HG03097 (cell line): Measurements from ENCODE around the gene HK1.
"Not testable (repeated sequence)": the region's sequence is repeated elsewhere in the genome, so short reads cannot be mapped to it uniquely, and the experiment has no call there.

Experiments
- ATAC-seq: cut with Tn5 transposase; IDR thresholded peaks from one replicate; pipeline ENCODE4 v1.9.1; 2021; ENCODE audit not compliant: unreplicated experiment, low FRiP score

Gene HK1

DNA sequence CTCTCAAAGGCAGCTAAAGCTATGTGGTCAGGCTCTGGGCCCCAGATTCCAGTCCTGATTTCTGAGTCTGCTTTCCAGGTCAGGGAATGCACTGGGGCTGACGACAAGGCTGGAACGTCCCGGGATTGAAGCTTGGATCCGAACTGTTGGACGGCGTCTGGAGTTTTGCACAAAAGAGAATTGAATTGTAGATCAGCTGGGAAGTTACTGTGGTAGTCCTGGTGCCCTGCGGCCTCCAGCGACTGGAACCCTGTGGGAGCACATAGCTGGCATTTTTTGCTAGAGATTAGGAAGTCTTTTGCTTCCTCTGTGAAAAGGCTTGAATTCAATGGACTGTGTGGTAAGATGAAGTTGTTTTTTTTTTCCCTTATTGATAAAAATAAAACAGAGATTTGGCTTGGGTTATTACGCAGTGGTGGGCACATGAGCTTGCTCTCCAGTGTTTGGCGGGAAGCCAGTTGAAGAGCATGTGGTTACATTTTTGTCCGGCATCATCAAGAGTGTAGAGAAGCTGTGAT, at the start of gene HK1:
TSS of gene HK1 (plus strand) at position 51 of the 518 bp plus-strand sequence.
- ATAC-seq: no peak

GRCh38 chr10:69229616-69229916, 48.7 kb upstream of the HK1 start:
- ATAC-seq: no peak

DNA sequence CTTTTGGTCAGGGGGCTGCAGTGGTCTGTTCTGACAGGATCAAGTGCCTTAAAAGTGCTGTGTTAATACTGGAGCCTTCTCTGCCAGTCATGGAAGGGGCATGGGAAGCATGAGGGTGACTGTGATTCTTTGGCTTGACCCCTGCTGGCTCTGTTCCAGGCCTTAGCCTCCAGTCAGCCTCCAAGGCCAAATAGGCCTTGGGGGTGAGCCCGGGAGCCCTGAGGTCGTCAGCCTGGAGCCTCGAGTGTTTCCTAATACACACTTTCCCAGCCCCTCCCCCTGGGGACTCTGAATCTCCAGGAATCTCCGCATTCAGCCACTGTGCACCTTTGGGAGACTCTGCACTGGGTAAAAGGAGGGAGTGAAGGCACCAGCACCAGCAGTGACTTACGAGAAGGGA, 48.2 kb upstream of the HK1 start:
- ATAC-seq: no peak

GRCh38 chr10:69232252-69232651, 46.0 kb upstream of the HK1 start:
- no peak for ATAC-seq

DNA sequence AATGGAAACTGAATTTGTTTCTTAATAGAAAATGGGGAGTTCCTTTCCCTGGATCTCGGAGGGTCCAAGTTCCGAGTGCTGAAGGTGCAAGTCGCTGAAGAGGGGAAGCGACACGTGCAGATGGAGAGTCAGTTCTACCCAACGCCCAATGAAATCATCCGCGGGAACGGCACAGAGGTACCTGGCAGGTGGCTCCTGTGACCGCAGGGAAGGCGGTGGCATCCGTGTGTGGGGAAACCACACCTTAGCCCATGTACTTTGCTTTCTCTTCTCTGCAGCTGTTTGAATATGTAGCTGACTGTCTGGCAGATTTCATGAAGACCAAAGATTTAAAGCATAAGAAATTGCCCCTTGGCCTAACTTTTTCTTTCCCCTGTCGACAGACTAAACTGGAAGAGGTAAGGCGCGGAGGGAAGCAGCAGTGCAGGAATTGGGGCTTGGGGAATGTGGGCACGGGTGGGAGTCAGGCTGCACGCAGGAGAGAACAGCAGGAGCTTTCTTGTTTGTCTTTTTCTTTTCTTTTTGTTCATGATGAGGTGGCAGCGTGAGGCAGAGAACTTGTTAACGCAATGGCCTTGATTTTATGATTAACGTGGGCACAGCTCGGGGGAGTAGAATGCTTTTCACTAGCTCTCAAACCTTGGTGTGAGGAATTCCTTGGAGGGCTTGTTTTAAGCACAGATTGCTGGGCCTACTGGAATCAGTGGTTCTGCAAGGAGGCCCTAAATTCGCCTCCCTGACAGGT, 45.4 kb upstream of the HK1 start:
- ATAC-seq: no peak

DNA sequence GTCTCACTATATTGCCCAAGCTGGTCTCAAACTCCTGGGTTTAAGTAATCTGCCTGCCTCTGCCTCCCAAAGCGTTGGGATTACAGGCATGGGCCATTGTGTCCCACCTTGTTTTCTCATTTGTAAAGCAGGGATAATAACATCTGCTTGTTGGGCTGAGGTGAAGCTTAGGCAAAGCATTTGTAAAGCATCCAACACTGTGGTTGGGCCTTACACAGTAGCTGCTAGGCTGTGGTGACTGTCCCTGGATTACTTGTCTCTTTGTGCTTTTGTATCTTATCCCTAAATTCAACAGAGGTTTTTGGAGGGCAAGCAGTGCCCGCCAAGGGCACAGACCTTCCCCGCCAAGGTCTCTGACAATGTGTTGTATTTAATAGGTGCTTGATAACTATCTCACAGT, 43.8 kb upstream of the HK1 start:
- ATAC-seq: no peak

GRCh38 chr10:69237528-69238159, 40.7 kb upstream of the HK1 start:
- ATAC-seq: peak; percentile 78

DNA sequence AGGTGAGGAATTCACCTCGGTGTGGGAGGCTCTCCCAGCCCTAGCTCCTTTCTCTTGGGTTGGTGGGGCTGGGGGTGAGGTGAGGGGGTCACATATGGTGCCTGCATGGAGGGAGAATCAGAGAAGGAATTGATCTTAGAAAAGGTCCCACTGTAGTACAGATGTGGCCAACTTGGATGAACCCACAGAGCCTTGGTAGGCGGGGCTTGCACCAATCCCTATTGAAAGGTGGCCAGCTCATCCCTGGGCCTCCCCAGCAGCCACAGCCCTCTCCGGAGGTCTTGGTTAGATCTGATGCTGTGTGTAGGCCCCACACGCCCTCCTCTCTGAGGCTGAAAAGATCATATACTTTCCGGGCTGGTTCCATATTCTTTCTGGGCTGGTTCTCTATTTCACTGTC, 39.2 kb upstream of the HK1 start:
- ATAC-seq: no peak

- ATAC-seq: no peak
Observed at GRCh38 chr10:69239816-69240434, 38.4 kb upstream of the HK1 start.

GRCh38 chr10:69240455-69240854, 37.8 kb upstream of the HK1 start:
- no peak for ATAC-seq

- no peak for ATAC-seq
Observed at GRCh38 chr10:69241575-69241974, 36.7 kb upstream of the HK1 start.

- ATAC-seq: no peak
Observed at GRCh38 chr10:69242040-69242851, 36.0 kb upstream of the HK1 start.

GRCh38 chr10:69242852-69243212, 35.5 kb upstream of the HK1 start:
- ATAC-seq: no peak

- ATAC-seq: no peak
Observed at GRCh38 chr10:69243817-69244216, 34.5 kb upstream of the HK1 start.

DNA sequence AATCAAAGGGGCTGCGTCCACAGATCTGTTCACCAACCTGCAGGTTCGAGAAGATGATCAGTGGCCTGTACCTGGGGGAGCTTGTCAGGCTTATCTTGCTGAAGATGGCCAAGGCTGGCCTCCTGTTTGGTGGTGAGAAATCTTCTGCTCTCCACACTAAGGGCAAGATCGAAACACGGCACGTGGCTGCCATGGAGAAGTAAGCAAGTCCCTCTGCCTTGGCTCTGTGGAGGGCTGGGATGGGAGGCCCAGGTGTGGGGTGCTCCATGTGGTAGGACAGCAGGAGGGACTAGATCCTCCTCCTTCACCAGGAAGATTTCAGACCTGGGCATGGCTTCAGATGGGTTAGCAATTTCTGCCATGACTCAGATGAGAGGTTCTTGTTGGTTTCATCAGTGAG, 32.3 kb upstream of the HK1 start:
- ATAC-seq: no peak

DNA sequence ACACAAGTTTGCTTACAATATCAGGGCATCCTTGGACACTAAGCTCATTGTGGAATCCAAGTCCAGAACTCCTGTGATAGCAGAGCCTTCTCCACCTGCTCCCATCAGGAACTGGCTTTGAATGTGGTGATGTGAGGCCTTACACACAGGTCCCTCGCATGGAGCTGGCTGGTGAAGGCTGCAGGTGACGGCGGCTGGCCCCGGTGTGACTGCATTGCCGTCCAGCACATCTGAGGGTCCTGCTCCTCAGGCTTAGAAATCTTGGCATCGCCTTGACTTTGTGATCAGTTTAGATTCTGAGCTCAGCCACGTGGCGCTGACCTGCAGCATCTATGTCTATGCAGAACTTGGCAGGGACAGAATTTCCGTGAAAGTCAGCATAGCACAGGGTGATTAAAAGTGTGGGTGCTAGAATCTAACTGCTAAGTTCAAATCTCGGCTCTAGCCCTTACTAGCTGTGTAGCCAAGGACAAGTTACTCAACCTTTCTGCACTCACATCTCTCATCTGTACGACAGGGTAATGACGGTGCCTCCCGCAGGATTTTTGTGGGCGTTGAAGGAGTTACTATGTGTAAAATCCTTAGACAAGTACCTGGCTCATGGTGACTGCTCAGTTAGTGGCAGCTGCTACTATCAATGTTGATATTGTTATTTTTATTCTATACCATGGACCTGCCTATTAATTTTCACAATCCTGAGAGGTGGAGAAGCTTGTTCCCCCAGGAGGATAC, 31.5 kb upstream of the HK1 start:
- ATAC-seq: no peak

- no peak for ATAC-seq
Observed at GRCh38 chr10:69247313-69247710, 31.0 kb upstream of the HK1 start.

DNA sequence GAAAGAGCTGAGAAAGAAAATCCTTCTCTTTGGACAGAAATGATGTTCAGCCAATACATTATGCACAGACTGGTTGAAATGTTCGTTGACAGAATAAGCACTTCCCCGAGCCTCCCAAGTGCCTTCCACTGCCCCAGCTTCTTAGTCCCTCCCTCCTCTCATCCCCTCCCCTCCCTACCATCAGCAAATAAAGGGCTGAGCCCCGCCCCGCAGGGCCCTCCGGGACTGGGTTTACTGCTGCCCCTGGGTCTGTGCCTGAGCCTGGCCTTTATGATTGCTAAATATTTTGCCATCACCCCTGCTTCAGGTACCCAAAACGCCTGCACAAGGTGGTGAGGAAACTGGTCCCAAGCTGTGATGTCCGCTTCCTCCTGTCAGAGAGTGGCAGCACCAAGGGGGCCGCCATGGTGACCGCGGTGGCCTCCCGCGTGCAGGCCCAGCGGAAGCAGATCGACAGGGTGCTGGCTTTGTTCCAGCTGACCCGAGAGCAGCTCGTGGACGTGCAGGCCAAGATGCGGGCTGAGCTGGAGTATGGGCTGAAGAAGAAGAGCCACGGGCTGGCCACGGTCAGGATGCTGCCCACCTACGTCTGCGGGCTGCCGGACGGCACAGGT, 30.1 kb upstream of the HK1 start:
- no peak for ATAC-seq

- no peak for ATAC-seq
Observed at GRCh38 chr10:69250041-69250440, 28.3 kb upstream of the HK1 start.

GRCh38 chr10:69251417-69251816, 26.9 kb upstream of the HK1 start:
- ATAC-seq: not testable (repeated sequence)
